AG04449 (cell line): ENCODE results near the gene UTF1.

Experiments
- CTCF ChIA-PET: fragments of 350-600 bp; formaldehyde crosslinking; extraction: SDS; loops from one replicate; lab custom pipeline; 2021; ENCODE audit warnings: antibody characterized with exemption; lab: Yijun Ruan, JAX
- POLR2A ChIA-PET: fragments of 400-600, 350-600 bp; formaldehyde crosslinking; extraction: SDS; loops from one replicate; lab custom pipeline; 2020; ENCODE audit warnings: antibody characterized with exemption, inconsistent platforms; lab: Yijun Ruan, JAX
- DNase-seq: peaks from one replicate; pipeline ENCODE4 v3.0.0-alpha.2; 2010; ENCODE audit warnings: low read depth, low spot score
- H3K4me3 ChIP-seq: 2 replicates; pipeline ENCODE4 v1.5.1; 2011; ENCODE audit warnings: low read depth, mild to moderate bottlenecking, control low read depth, low read length
- TF ChIP-seq, protein P1 (sequence below): IDR thresholded peaks from one replicate; pipeline ENCODE4 v1.5.1; 2011; ENCODE audit warnings: mild to moderate bottlenecking, moderate library complexity, low read length, control low read depth, inconsistent platforms; ENCODE audit not compliant: insufficient read depth; ENCODE audit errors: missing control alignments

UTF1 gene

DNA sequence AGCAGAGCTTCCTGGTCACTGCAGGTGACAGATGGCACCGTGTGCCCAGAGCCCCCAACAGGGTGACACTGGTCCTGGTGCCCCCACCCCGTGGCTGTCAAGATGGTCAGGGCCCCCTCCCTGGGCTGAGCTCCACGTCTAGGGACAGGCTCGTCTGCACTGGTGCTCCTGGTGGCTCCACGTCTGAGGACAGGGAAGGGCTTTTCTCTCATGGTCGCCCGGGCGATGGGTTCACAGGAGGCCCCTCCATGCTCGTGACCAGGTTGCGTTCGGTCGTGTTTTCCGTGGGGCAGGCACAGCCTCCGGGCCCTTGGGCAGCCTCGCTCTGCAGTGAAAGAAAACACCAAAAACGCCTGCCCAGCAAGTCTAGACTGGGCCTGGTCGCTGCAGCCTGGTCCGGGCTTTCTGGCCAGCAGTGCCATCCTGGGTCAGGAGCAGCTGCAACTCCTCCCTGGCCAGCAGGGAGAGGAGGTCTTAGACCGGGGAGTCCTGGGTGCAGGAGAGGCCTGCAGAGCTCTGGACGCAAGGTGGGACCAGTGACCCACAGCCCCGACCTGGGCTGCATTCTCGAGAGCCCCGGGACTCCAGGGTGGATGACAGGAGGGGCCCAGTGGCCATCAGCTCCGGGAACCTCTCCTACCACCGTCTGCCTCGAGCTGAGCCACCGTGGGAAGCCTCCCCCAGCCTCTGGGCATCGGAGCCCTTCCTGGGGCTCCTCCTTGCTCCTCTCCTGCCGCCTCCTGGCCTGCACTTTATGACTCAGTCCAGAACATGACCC lies 27.9 kb upstream of the UTF1 start:
- H3K4me3 ChIP-seq: no peak overlapping the region
- ChIA-PET POLR2A (no interaction called here), CTCF (no interaction called here)
- no peak for DNase-seq
- TF ChIP-seq, protein P1, sequence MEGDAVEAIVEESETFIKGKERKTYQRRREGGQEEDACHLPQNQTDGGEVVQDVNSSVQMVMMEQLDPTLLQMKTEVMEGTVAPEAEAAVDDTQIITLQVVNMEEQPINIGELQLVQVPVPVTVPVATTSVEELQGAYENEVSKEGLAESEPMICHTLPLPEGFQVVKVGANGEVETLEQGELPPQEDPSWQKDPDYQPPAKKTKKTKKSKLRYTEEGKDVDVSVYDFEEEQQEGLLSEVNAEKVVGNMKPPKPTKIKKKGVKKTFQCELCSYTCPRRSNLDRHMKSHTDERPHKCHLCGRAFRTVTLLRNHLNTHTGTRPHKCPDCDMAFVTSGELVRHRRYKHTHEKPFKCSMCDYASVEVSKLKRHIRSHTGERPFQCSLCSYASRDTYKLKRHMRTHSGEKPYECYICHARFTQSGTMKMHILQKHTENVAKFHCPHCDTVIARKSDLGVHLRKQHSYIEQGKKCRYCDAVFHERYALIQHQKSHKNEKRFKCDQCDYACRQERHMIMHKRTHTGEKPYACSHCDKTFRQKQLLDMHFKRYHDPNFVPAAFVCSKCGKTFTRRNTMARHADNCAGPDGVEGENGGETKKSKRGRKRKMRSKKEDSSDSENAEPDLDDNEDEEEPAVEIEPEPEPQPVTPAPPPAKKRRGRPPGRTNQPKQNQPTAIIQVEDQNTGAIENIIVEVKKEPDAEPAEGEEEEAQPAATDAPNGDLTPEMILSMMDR: no peak

DNA sequence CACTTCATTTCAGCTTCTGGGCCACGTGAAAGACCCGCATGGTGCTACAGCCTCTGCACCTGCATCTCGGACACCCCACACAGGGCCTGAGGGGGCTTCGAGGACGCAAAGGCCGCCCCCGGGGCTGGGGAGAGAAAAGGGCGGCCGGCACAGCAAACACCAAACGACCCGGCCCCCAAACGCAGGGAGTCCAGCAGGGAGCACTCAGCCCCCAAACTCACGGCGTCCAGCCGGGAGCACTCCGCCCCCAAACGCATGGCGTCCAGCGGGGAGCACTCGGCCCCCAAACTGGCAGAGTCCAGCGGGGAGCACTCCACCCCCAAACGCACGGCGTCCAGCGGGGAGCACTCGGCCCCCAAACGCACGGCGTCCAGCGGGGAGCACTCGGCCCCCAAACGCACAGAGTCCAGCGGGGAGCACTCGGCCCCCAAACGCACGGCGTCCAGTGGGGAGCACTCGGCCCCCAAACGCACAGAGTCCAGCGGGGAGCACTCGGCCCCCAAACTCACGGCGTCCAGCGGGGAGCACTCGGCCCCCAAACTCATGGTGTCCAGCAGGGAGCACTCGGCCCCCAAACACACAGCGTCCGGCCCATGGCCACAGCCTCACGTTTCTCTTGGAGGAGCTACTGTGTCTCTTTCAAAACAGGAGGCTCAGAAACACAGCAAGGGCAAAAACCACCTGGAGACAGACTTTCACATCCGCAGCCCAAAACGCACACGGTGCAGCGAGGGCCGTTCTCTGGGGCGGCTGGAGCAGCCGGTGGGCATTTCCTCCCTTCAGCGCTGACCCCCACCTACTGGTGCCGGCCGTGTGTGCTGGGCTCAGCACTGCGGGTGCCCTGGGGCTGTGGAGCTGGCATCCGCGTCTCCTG lies 27.0 kb upstream of the UTF1 start:
- ChIA-PET POLR2A (no interaction called here), CTCF (no interaction called here)
- no peak overlapping the region for H3K4me3 ChIP-seq
- no peak for DNase-seq
- TF ChIP-seq, protein P1: no peak

DNA sequence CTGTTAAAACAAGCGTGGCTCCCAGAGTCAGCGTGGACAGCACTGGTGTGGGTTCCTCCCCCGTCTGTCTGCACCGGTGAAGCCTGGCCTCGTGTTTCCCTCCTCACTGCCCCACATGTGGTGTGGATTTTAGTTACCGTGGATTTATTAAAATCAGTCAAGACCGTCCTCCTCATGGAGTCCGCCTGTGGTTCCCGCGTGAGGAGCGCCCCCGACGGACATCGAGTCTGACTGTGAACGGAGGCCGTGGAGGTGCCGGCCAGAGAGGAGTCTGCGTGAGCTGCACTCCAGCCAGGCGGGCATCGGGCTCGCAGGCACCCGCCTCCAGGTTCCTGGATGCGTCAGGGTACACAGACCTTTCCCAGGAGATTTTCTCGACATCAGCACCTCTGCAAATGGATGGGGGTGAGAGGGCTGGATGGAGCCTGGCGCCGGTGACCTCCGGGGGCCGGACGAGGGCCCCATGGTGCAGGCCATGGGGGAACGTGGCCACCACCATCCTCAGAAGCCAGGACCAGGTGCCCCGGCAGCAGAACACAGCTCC lies 26.3 kb upstream of the UTF1 start:
- no peak overlapping the region for H3K4me3 ChIP-seq
- no peak for DNase-seq
- POLR2A ChIA-PET: no interaction called here
- CTCF ChIA-PET: no interaction called here
- TF ChIP-seq, protein P1: no peak

DNA sequence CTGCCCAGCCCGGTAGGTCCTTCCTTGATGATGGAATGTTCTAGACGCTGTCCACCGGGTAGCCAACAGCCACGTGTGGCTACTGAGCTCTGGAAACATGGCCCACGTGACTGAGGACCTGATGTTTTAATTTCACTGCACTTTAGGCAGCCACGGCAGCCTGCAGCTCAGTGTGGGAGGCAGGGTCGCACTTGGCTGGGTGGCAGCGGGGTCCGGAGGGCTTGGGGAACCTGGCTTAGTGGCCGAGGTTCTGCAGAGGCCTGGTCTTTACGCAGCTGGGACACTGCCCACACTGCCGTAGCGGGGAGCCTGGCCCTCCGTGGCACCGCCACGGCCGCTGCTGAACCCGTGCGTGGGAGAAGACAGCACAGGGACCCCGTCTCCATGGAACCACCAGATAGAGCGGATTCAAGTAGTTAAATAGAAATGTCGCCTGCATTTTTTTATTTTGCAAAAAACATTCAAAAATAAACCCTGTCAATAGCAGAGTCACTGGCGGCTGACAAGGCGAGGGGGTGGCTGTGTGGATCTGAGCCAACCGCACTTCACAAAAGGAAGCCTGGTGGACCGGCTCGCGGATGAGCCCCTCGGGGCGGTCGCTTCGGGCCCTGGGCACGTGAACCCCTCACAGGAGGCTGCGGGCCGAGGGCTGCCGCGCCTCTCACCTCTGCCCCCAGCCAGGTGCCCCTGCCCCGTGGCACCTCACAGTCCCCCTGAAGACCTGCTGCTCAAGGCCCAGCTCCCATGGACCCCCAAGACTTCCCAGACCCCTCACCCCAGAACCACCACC lies 25.6 kb upstream of the UTF1 start:
- ChIA-PET CTCF (no interaction called here), POLR2A (no interaction called here)
- DNase-seq: no peak
- TF ChIP-seq, protein P1: no peak
- H3K4me3 ChIP-seq: no peak overlapping the region

DNA sequence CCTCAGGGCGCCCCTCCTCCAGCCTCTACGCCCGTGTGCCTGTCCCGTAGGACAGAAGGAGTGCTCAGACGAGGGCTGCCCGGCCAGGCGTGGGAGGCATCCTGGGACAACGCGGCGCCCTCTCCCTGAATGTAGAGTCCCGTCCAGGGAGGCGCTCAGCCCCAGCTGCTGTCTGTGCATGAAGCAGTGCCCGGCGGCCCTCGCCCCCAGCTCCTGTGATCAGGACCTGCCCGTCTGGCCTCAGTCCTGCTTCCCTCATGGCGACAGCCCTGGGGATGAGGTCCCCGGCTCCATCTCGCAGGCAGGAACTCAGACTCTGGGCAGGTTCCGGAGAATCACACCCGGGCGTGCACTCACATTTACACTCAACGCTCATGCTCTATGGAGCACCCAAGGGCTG lies 24.9 kb upstream of the UTF1 start:
- CTCF ChIA-PET: no interaction called here
- POLR2A ChIA-PET: no interaction called here
- DNase-seq: no peak
- no peak overlapping the region for H3K4me3 ChIP-seq
- TF ChIP-seq, protein P1: no peak
